22Rv1 (cell line): ENCODE results near the gene RPGRIP1L.

Experiments used
- ZFX ChIP-seq: fragments of 450-650 bp; IDR thresholded peaks from 2 replicates; pipeline ENCODE4 v1.6.1; 2017; ENCODE audit warnings: antibody characterized with exemption, borderline replicate concordance
- TF ChIP-seq, protein P1 (sequence below): fragments of 450-650 bp; IDR thresholded peaks from 2 replicates; pipeline ENCODE4 v1.5.1; 2017; ENCODE audit warnings: mild to moderate bottlenecking

DNA sequence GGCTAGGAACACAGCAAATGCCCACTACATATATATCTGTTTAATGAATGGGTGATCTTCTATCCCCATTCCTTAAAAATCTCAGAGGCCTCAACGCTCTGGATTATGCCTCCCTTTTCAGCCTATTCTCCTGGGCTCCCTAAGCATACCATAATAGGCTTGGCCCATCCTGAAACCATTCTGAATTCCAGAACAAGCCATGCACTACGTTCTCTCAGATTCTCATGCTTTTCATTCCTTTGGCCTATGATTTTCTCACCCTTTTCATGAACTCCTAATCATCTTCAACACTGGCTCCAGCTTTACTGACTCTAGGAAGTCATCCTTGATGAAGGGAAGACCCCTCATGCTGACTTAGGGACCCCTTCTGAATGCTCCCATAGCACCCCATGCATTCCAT lies 71.1 kb downstream of the RPGRIP1L start:
- TF ChIP-seq, protein P1, sequence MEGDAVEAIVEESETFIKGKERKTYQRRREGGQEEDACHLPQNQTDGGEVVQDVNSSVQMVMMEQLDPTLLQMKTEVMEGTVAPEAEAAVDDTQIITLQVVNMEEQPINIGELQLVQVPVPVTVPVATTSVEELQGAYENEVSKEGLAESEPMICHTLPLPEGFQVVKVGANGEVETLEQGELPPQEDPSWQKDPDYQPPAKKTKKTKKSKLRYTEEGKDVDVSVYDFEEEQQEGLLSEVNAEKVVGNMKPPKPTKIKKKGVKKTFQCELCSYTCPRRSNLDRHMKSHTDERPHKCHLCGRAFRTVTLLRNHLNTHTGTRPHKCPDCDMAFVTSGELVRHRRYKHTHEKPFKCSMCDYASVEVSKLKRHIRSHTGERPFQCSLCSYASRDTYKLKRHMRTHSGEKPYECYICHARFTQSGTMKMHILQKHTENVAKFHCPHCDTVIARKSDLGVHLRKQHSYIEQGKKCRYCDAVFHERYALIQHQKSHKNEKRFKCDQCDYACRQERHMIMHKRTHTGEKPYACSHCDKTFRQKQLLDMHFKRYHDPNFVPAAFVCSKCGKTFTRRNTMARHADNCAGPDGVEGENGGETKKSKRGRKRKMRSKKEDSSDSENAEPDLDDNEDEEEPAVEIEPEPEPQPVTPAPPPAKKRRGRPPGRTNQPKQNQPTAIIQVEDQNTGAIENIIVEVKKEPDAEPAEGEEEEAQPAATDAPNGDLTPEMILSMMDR, result no peak
- TF ChIP-seq ZFX, result no peak
